ENCODE data around the gene GBGT1. TPM values are rescaled to one million over a fixed set of nuclear protein-coding genes. Genes with fewer than 3 reads are reported as not detected.

Gene GBGT1
- total and polyA plus RNA-seq, 2 experiments from 2014 or later = 3.7 to 22.4 TPM

DNA sequence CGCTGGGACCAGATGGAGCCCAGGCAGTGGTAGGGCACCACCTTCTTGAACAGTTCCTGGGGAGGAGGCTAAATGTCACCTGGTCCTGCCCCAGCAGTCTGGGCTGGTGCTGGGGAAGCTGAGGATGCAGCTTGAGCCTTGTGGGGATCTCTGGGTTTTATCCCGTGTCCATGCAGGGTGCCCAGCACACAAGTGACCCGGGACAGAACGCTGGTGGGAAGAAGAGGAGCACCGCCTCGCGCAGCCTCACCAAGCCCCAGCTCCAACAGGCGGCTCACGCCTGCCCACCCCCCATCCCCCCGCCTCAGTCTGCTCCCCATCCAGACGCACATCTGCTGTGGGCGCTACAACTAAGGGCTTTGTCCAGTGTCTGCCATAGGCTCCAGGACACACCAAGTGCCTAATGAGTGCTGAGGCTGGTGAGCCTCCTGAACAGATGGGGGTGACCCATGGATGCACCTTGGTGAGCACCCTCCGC lies 56.4 kb downstream of the GBGT1 start:
- Histone ChIP-seq H3K36me3 (ENCODE audit: insufficient read depth) (no peaks in the 10 kb centered on the region), H3K4me2 (no peak overlapping the region), H4K20me1 (replicated peaks; ENCODE audit: insufficient read depth) (no peaks in the 10 kb centered on the region), H2AFZ (no peak overlapping the region), H3K4me1 (ENCODE audit: insufficient read depth) (no peaks in the 10 kb centered on the region), H3K9me2 (ENCODE audit: insufficient read depth) (no peaks in the 10 kb centered on the region), H3K27me3 (ENCODE audit: insufficient read depth) (no peaks in the 10 kb centered on the region), H3K27ac (ENCODE audit: low read depth) (no peak overlapping the region), H3K4me3 (no peak overlapping the region), H3K79me2 (replicated peaks; ENCODE audit: insufficient read depth) (no peaks in the 10 kb centered on the region), H3F3A (replicated peaks; ENCODE audit: low read depth) (no peaks in the 10 kb centered on the region)
- no peak overlapping the region for H3K4me3 Mint-ChIP-seq
- H3K27ac Mint-ChIP-seq = no peak overlapping the region
- DNase-seq (ENCODE audit: low spot score) (no peak), ATAC-seq (no peak)
- H3K4me1 Mint-ChIP-seq = peaks cover 4% of the 10 kb centered on the region
- no peaks in the 10 kb centered on the region for H3K9me3 Mint-ChIP-seq
- H3K27me3 Mint-ChIP-seq (ENCODE audit: insufficient read depth, low read depth, poor library complexity) = peaks cover 7% of the 10 kb centered on the region
- H3K36me3 Mint-ChIP-seq (ENCODE audit: low read depth) = peaks cover 14% of the 10 kb centered on the region
- TF ChIP-seq, protein P1, sequence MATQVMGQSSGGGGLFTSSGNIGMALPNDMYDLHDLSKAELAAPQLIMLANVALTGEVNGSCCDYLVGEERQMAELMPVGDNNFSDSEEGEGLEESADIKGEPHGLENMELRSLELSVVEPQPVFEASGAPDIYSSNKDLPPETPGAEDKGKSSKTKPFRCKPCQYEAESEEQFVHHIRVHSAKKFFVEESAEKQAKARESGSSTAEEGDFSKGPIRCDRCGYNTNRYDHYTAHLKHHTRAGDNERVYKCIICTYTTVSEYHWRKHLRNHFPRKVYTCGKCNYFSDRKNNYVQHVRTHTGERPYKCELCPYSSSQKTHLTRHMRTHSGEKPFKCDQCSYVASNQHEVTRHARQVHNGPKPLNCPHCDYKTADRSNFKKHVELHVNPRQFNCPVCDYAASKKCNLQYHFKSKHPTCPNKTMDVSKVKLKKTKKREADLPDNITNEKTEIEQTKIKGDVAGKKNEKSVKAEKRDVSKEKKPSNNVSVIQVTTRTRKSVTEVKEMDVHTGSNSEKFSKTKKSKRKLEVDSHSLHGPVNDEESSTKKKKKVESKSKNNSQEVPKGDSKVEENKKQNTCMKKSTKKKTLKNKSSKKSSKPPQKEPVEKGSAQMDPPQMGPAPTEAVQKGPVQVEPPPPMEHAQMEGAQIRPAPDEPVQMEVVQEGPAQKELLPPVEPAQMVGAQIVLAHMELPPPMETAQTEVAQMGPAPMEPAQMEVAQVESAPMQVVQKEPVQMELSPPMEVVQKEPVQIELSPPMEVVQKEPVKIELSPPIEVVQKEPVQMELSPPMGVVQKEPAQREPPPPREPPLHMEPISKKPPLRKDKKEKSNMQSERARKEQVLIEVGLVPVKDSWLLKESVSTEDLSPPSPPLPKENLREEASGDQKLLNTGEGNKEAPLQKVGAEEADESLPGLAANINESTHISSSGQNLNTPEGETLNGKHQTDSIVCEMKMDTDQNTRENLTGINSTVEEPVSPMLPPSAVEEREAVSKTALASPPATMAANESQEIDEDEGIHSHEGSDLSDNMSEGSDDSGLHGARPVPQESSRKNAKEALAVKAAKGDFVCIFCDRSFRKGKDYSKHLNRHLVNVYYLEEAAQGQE (IDR thresholded peaks at IDR 0.05; ENCODE audit: unreplicated experiment) = no peak
- TF ChIP-seq ZNF114 (CRISPR knock-in tag; IDR thresholded peaks at IDR 0.05) (no peak), POLR2AphosphoS5 (IDR thresholded peaks at IDR 0.05; ENCODE audit: low read depth) (no peak), NANOG (IDR thresholded peaks at IDR 0.05; ENCODE audit: borderline replicate concordance) (no peak), STAT1 (IDR thresholded peaks at IDR 0.05; ENCODE audit: unreplicated experiment) (no peak)

DNA sequence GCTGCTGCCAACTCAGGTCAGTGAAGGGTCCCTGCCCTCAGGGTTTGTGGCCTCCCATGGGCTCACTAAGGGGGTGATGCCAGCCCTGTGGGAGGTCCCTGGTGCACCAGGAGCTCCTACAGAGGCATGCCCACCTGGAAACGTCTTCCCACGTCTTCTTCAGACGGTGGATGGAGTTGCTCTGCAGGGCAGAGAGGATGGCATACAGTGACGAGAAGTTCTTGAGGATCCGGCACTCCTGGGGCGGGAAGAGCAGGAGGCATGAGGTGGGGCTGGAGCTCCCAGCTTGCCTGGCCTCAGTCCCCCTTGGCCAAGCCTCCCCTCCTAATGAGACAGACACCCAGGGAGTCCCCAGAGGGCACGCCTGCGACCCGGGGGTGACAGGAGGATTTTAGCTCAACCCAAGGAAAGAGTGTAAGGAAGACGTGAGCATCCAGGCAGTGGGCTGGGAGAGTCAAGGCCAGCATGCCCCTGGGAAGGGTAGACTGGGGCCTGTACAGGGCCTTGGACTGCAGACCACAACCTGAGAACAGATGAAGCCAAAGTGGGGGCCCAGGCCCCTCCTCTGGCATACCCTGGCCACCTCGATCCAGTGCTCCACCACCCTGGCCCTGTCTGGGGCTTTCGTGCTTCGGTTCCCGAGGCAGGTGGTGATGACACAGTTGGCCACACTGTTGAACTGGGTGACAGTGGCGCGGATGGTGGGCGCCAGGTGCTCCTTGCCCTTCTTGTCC lies 57.0 kb downstream of the GBGT1 start:
- H3K9me3 Mint-ChIP-seq = no peaks in the 10 kb centered on the region
- H3K79me2 ChIP-seq (replicated peaks; ENCODE audit: insufficient read depth) = no peaks in the 10 kb centered on the region
- H3K4me3 ChIP-seq = no peak overlapping the region
- H3F3A ChIP-seq (replicated peaks; ENCODE audit: low read depth) = no peaks in the 10 kb centered on the region
- H3K9me2 ChIP-seq (ENCODE audit: insufficient read depth) = no peaks in the 10 kb centered on the region
- H3K27me3 Mint-ChIP-seq (ENCODE audit: insufficient read depth, low read depth, poor library complexity) = peaks cover 7% of the 10 kb centered on the region
- no peaks in the 10 kb centered on the region for H3K27me3 ChIP-seq (ENCODE audit: insufficient read depth)
- H4K20me1 ChIP-seq (replicated peaks; ENCODE audit: insufficient read depth) = no peaks in the 10 kb centered on the region
- no peaks in the 10 kb centered on the region for H3K4me1 ChIP-seq (ENCODE audit: insufficient read depth)
- peaks cover 14% of the 10 kb centered on the region for H3K36me3 Mint-ChIP-seq (ENCODE audit: low read depth)
- H3K4me1 Mint-ChIP-seq = peaks cover 4% of the 10 kb centered on the region
- H3K27ac ChIP-seq (ENCODE audit: low read depth) = no peak overlapping the region
- H3K27ac Mint-ChIP-seq = no peak overlapping the region
- H3K36me3 ChIP-seq (ENCODE audit: insufficient read depth) = no peaks in the 10 kb centered on the region
- H3K4me2 ChIP-seq = no peak overlapping the region
- DNase-seq (ENCODE audit: low spot score) = no peak
- H3K4me3 Mint-ChIP-seq = no peak overlapping the region
- ATAC-seq = no peak
- H2AFZ ChIP-seq = no peak overlapping the region
- TF ChIP-seq ZNF331 (CRISPR knock-in tag; IDR thresholded peaks at IDR 0.05; ENCODE audit: low read depth) = no peak
- TF ChIP-seq EZH2 (IDR thresholded peaks at IDR 0.05; ENCODE audit: low read depth, unreplicated experiment) = no peak
- TF ChIP-seq ZNF462 (CRISPR knock-in tag; IDR thresholded peaks at IDR 0.05) = no peak
- TF ChIP-seq CREB1 (CRISPR knock-in tag; IDR thresholded peaks at IDR 0.05; ENCODE audit: low read depth) = no peak
- TF ChIP-seq JUNB (IDR thresholded peaks at IDR 0.05; ENCODE audit: unreplicated experiment) = no peak

Measured in GM23338 (cell line).